GM12892 (cell line): ENCODE data around the gene PRODH2.
"Not testable (repeated sequence)": the region's sequence is repeated elsewhere in the genome, so short reads cannot be mapped to it uniquely, and the experiment has no call there.

Experiments used
- DNase-seq: peaks from one replicate; pipeline ENCODE4 v3.0.0; 2011; ENCODE audit not compliant: insufficient read length
- FAIRE-seq: peaks from 2 replicates; lab custom pipeline; 2011; peaks lifted over from hg19 to GRCh38; lab: Jason Lieb, UNC
- POLR2A ChIP-seq: IDR thresholded peaks from 2 replicates; pipeline ENCODE4 v1.6.1; 2011; ENCODE audit warnings: low read depth, low read length, control low read depth
- POLR2AphosphoS5 ChIP-seq: IDR thresholded peaks from 2 replicates; pipeline ENCODE4 v1.6.1; 2011; ENCODE audit warnings: low read depth, low read length, control low read depth
- TAF1 ChIP-seq: IDR thresholded peaks from 2 replicates; pipeline ENCODE4 v1.6.1; 2011; ENCODE audit warnings: low read depth, mild to moderate bottlenecking, control low read depth, low read length, borderline replicate concordance

Gene PRODH2

DNA sequence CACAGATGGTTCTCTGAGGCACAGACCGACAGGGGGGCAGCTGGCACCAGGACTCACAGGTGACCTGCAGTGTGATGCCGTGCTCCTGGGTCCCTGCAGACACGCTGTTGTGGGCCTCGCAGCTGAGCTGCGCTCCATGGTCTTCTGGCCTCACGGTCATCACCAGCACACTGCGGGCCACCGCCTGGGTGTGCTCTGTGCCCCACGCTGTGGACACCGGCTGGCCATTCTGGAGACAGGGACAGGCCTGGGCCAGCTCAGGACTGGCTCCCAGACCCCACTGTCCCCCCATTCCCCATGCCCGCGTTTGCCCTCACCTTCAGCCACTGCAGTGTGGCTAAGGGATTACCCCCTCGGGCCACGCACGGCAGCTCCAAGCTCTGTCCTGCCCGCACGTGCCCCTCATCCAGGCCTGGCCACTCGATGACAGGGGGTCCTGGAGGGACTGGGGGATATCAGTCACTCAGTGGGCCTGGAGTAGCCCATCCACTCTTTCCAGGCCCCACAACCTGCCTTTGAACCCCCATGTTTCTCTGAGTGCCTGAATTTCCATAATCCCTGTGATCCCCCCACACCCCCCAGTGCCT is 36.4 kb upstream of the PRODH2 start:
- FAIRE-seq (no peak), DNase-seq (no peak)
- TF ChIP-seq POLR2A (no peak), TAF1 (no peak)

DNA sequence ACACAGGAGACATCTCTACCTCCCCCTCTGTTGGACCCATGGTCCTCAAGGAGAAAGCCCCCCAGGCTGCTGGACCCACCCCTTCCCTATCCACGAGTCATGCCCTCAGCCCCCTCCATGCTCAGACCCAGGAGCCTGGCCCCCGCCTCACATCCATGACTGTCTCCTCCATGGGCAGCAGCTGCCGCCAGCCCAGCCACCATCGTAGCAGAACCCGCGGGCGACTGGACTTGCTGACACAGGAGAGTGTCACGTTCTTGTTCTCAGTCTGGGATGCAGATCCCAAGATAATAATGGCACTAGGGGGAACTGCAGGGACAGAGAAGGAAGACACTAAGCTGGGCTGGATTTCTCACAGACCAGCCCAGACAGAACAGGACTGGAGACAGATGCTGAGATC is 35.8 kb upstream of the PRODH2 start:
- DNase-seq (no peak), FAIRE-seq (no peak)
- TF ChIP-seq TAF1 = no peak
- TF ChIP-seq POLR2A = no peak
- no peak for TF ChIP-seq POLR2AphosphoS5

DNA sequence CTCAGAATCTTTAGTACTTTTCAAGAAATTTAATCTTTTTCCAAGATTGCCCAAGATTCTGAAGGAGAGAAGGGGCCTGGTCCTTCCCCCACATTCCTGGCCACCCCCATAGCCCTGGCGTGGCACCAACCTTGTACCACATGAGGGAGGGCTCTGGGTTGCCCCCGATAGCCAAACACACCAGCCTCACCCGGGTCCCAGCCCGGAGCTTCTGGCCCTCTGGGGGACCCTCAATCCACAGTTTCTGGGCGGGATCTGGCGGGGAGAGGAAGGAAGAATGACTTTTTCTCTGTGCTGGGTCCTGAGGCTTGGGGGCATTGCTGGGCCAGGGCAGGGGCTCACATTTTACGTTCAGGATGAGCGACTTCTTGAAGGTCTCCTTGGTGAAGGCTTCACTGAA is 35.3 kb upstream of the PRODH2 start:
- FAIRE-seq (no peak), DNase-seq (no peak)
- TF ChIP-seq POLR2A = no peak
- TF ChIP-seq TAF1 = no peak
- TF ChIP-seq POLR2AphosphoS5 = no peak

DNA sequence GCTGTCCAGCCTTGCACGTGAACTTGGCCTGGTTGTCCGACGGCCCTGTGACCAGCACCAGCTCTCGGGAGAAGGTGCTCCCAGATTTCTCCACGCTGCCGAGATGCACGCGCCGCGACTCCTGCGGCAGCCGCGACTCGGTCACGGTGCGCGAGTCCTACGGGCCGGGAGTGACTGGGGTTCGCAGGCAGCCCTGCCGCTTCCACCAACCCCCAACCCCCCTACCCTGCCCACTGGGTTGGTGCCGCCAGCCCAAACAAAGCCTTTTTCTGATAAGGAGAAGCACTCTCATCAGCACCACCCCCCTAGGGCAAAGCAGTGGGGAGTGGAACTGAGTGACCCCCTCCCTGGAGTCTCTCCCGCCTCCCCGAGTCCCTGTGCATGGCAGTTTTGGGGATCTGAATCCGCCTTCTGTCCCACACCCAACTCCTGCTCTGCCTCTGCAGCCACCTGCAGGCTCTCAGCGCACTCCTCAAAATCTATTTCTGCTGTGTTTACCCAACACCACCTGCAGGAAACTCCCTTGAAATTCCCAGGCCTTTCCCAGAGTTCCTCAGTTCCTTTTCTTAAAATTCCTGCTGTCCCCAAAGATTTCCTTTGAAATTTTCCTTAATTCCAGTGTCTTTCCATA is 33.5 kb upstream of the PRODH2 start:
- TF ChIP-seq POLR2AphosphoS5 = no peak
- no peak for TF ChIP-seq TAF1
- TF ChIP-seq POLR2A = no peak
- FAIRE-seq = no peak
- DNase-seq = no peak

DNA sequence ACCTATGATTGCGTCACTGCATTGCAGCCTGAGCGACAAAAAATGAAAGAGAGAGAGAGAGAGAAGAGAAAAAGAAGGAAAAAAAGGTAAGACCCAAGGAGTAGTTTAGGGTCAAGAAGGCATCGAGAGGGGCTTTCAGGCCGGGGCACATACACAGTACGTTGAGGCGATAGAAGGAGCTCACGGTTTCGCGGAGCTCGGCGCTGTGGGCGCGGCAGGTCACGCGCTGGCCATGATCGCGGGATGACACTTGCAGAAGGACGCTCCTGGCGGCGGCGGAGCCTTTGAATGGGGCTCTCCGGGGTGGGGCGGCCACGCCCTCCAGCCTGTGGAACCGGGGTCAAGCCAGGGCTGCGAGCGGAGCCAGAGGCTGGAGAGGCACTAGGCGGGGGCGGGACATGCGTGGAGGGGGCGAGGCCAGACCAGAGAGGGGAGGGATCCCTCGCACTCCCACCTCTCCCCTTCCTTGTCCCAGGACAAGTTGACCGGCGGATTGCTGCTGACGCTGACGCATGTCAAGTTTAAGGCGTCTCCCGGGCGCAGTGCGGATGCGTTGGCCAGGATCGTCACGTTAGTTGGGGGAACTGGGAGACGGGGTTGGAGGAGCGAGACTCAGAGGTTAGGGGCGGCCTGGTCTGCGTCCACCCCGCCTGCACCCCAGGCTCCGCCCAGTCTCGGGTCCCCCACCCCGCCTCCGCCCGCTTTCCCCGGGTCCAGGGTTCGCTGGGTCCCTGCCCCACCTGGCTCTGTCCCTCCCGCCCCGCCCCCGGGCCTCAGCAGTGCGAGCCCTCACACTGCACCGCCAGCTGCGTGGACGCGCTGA is 32.8 kb upstream of the PRODH2 start:
- no peak for FAIRE-seq
- TF ChIP-seq TAF1 = no peak
- TF ChIP-seq POLR2AphosphoS5 = no peak
- TF ChIP-seq POLR2A = no peak
- no peak for DNase-seq

DNA sequence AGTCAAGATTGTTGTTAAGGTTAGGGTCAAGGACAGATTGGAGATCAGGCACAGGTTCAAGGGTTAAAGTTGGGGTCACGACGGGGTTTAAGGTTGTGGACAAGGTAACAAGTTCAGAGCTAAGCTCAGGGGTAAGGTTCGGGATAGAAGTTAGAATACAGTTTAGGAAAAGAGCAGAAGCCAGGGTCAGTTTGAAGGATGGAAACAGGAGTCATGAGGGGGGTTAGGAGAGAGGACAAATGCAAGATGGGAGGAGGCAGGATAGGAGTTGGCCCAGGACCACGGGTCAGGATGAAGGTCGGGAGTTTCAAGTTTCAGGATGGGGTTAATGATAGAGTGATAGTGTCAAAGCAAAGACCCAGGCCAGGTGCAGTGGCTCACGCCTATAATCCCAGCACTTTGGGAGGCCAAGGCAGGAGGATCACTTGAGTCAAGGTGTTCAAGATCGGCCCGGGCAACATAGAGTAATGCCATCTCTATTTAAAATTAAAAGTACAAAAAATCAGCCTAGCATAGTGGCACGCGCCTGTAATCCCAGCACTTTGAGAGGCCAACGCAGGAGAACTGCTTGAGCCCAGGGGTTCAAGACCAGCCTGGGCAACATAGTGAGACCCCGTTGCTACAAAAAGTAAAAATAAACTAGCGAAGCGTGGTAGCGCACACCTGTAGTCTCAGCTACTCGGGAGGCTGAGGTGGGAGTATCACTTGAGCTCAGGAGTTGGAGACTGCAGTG is 32.0 kb upstream of the PRODH2 start:
- DNase-seq (no peak), FAIRE-seq (no peak)
- TF ChIP-seq TAF1 (no peak), POLR2A (no peak), POLR2AphosphoS5 (no peak)

DNA sequence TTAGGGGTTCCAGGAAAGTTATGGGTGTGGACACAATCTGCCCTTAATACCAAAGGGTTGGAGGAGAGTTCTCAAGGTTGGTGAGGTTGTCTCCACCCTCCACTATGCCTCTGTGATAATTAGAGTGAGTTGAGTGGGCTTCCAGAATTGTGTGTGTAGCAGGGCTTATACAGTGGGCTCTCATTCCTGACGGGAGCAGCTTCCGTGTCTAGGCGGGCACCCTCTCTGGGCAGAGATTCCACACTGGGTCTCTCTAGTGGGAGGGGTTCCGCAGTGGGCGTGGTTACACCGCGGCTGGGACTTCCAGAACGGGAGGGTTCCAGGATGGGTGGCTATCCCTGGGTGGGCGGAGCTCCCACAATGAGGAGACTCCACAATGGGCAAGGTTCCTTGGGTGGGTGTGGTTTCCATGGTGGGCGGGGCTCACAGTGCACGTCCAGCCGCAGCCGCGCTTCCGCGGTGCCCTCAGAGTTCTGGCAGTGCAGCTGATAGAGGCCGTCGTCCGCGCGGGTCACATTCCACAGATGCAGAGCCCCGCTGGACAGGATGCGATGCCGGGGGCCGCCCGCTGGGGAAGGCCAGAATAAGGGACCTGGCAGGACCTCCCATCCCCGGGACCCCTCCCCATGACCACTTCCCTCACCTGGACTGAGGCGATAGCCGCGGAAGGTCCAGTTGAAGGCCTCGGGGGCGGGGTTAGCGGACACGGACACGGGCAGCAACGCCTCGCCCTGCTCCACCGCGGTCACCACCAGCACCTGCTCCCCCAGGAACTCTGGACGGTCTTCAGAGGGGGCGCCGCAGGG is 31.2 kb upstream of the PRODH2 start:
- no peak for FAIRE-seq
- DNase-seq = no peak

DNA sequence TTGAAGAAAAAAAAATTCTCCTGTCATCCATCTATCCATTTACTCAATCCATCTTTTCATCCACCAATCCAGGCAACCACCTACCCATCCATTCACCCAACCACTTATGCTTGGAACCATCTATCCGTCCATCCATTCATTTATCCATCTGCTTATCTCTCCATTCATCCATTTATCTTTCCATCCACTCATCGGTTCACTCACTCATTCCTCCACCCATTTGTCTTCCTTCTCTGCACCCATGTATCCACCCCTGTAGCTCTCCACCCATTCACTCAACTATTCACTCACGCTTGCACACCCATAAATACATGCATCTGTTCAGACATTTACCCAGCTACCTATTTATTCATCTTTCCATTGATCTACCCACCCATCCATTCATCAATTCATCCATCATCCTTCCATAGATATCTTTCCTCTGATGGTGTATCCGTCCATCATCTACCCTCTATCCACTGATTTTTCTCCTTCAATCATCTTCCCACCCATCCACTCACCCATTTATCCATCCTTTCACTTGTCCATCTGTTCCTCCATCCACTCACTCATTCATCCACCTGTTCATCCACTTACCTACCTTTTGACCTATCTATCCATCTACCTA is 30.1 kb upstream of the PRODH2 start:
- DNase-seq = no peak
- no peak for FAIRE-seq
- no peak for TF ChIP-seq POLR2AphosphoS5
- TF ChIP-seq TAF1 = no peak
- no peak for TF ChIP-seq POLR2A

More for the DNA sequence above, 31.2 kb upstream of the PRODH2 start:
- TF ChIP-seq POLR2A = no peak
- no peak for TF ChIP-seq POLR2AphosphoS5
- TF ChIP-seq TAF1 = no peak

DNA sequence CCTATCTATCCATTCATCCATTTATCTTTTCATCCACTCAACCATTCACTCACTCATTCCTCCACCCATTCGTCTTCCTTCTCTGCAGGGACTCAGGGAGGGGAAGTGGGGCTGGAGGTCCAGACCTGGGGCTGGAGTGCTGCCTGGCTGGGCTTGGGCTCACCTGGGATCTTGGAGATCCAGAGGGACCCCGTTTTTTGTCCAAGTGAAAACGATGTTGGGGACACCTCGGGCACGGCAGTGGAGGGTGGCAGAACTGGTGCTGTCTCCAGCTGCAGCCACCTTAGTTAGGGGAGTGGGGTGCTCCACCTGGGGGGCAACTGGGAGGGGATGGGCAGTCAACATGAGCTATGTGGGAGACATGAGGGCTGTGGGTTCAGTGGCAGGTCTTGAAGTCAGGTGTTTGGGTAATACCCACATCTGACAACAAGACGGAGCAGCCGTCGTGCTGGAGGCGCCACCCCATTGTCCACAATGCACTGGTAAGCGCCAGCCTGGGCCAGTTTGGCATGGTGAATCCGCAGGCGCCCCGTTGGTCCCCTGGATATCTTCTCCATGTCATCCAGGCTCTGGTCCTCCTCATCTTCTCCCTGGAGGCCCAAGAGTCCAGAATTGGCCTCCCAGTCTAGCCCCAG is 29.4 kb upstream of the PRODH2 start:
- TF ChIP-seq TAF1 = no peak
- no peak for TF ChIP-seq POLR2AphosphoS5
- no peak for TF ChIP-seq POLR2A
- DNase-seq = no peak
- no peak for FAIRE-seq

DNA sequence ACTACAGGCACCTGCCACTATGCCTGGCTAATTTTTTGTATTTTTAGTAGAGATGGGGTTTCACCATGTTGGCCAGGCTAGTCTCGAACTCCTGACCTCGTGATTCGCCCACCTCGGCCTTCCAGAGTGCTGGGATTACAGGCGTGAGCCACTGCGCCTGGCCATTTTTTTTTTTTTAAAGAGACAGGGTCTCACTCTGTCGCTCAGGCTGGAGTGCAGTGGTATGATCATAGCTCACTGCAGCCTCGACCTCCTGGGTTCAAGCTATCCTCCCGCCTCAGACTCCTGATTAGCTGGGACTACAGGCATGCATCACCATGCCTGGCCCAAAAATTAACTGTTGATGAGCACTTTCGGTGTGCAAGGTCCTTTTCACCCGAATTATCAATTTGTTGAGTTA is 23.5 kb upstream of the PRODH2 start:
- FAIRE-seq, DNase-seq: not testable (repeated sequence)
